Muscle of leg (tissue), 11 donors: ENCODE measurements around the gene CSTPP1. TPM values are rescaled to one million over a fixed set of nuclear protein-coding genes. Genes with fewer than 3 reads are reported as not detected.

ENCODE experiments used
- DNase-seq: peaks from one replicate; pipeline ENCODE4 v3.0.0; 2013
- H3K27ac ChIP-seq: one replicate; pipeline ENCODE4 v1.5.1; 2013; ENCODE audit warnings: mild to moderate bottlenecking, low read length, control low read depth
- H3K27me3 ChIP-seq: one replicate; pipeline ENCODE4 v1.6.1; 2013; ENCODE audit warnings: low read length; ENCODE audit not compliant: control insufficient read depth, insufficient read depth
- H3K36me3 ChIP-seq: one replicate; pipeline ENCODE4 v1.6.1; 2013; ENCODE audit warnings: low read length; ENCODE audit not compliant: control insufficient read depth, insufficient read depth
- H3K4me1 ChIP-seq: one replicate; pipeline ENCODE4 v1.6.1; 2013; ENCODE audit warnings: low read length; ENCODE audit not compliant: control insufficient read depth, insufficient read depth
- H3K4me3 ChIP-seq: one replicate; pipeline ENCODE4 v1.5.1; 2013; ENCODE audit warnings: low read length, control low read depth
- H3K9me3 ChIP-seq: replicated peaks from 2 replicates; pipeline ENCODE4 v1.6.1; 2013; ENCODE audit warnings: low read depth, low read length; ENCODE audit not compliant: control insufficient read depth
- WGBS: methylation state at CpG from one replicate; pipeline ENCODE4 v1.1.5; 2013; ENCODE audit warnings: missing lambda C conversion rate; ENCODE audit not compliant: insufficient coverage; 5-methylcytosine and 5-hydroxymethylcytosine counted together
- polyA plus RNA-seq, 8 donors: library from polyadenylated mRNA; unstranded; fragments of 120-200 nt; gene quantifications; one replicate each; pipeline versions ENCODE4 v1.2.1 to v1.2.3, GENCODE V29; 2013; ENCODE audit warnings: inconsistent platforms in 1 of 8, low replicate concordance in 1 of 8; ENCODE audit not compliant: insufficient read length in 8 of 8, insufficient read depth in 1 of 8
- total RNA-seq: library from RNA; stranded (reverse); fragments of 120-200 nt; gene quantifications from one replicate; pipeline ENCODE4 v1.2.4, GENCODE V29; 2013

CSTPP1 gene
- total and polyA plus RNA-seq, 9 donors = 14.1 to 23.9 (median 23.1) TPM

- Histone ChIP-seq H3K36me3 (peaks cover 3% of the 10 kb centered on the region), H3K27me3 (no peaks in the 10 kb centered on the region), H3K9me3 (no peaks in the 10 kb centered on the region), H3K4me1 (peaks cover 3% of the 10 kb centered on the region), H3K4me3 (no peak overlapping the region), H3K27ac (peak overlapping the region; percentile 54)
- WGBS = no CpG with 5 or more reads among the region's 1 CpG
- peak; percentile 93 for DNase-seq
Measured at GRCh38 chr11:47051217-47051616, 114.7 kb downstream of the CSTPP1 start.

GRCh38 chr11:47052165-47052564 lies 115.6 kb downstream of the CSTPP1 start:
- Histone ChIP-seq H3K27me3 (no peaks in the 10 kb centered on the region), H3K4me3 (no peak overlapping the region), H3K9me3 (no peaks in the 10 kb centered on the region), H3K27ac (no peak overlapping the region), H3K4me1 (peaks cover 3% of the 10 kb centered on the region), H3K36me3 (peaks cover 3% of the 10 kb centered on the region)
- no peak for DNase-seq
- 63% methylated on average over 7 of the region's 7 CpGs for WGBS

- Histone ChIP-seq H3K4me1 (peaks cover 3% of the 10 kb centered on the region), H3K9me3 (peaks cover 3% of the 10 kb centered on the region), H3K27ac (no peak overlapping the region), H3K27me3 (no peaks in the 10 kb centered on the region), H3K36me3 (peaks cover 3% of the 10 kb centered on the region), H3K4me3 (no peak overlapping the region)
- DNase-seq = no peak
Measured at GRCh38 chr11:47052576-47052975, 116.0 kb downstream of the CSTPP1 start.

- Histone ChIP-seq H3K36me3 (peaks cover 5% of the 10 kb centered on the region), H3K4me1 (peaks cover 3% of the 10 kb centered on the region)
- no CpG with 5 or more reads among the region's 1 CpG for WGBS
Measured at GRCh38 chr11:47055534-47055933, 119.0 kb downstream of the CSTPP1 start.

GRCh38 chr11:47056261-47056915 lies 119.8 kb downstream of the CSTPP1 start:
- Histone ChIP-seq H3K4me3 (no peak overlapping the region), H3K36me3 (peaks cover 5% of the 10 kb centered on the region), H3K4me1 (peaks cover under 1% of the 10 kb centered on the region), H3K27ac (peak overlapping the region; percentile 22), H3K9me3 (peaks cover 9% of the 10 kb centered on the region), H3K27me3 (no peaks in the 10 kb centered on the region)
- peak; percentile 81 for DNase-seq
- no CpG with 5 or more reads among the region's 3 CpGs for WGBS

More at GRCh38 chr11:47055534-47055933, 119.0 kb downstream of the CSTPP1 start:
- H3K9me3 ChIP-seq = peaks cover 9% of the 10 kb centered on the region
- H3K27me3 ChIP-seq = no peaks in the 10 kb centered on the region
- H3K27ac ChIP-seq = no peak overlapping the region
- H3K4me3 ChIP-seq = no peak overlapping the region
- DNase-seq = no peak

- no peak for DNase-seq
- H3K27me3 ChIP-seq = no peaks in the 10 kb centered on the region
- H3K4me1 ChIP-seq = no peaks in the 10 kb centered on the region
- peaks cover 5% of the 10 kb centered on the region for H3K36me3 ChIP-seq
- no peak overlapping the region for H3K4me3 ChIP-seq
- peaks cover 9% of the 10 kb centered on the region for H3K9me3 ChIP-seq
- no peak overlapping the region for H3K27ac ChIP-seq
Measured at GRCh38 chr11:47057365-47057764, 120.8 kb downstream of the CSTPP1 start.

GRCh38 chr11:47060807-47061206 lies 124.2 kb downstream of the CSTPP1 start:
- H3K4me3 ChIP-seq = no peak overlapping the region
- no peaks in the 10 kb centered on the region for H3K27me3 ChIP-seq
- H3K27ac ChIP-seq = no peak overlapping the region
- H3K9me3 ChIP-seq = peaks cover 9% of the 10 kb centered on the region
- H3K4me1 ChIP-seq = peaks cover 4% of the 10 kb centered on the region
- no peak for DNase-seq
- peaks cover 3% of the 10 kb centered on the region for H3K36me3 ChIP-seq
- WGBS = no CpG with 5 or more reads among the region's 2 CpGs

- 33% methylated on average over 1 of the region's 3 CpGs for WGBS
Measured at GRCh38 chr11:47061429-47062178, 125.0 kb downstream of the CSTPP1 start.

GRCh38 chr11:47062736-47063135 lies 126.2 kb downstream of the CSTPP1 start:
- 100% methylated on average over 2 of the region's 2 CpGs for WGBS
- H3K27me3 ChIP-seq = no peaks in the 10 kb centered on the region
- peak; percentile 39 for DNase-seq
- H3K27ac ChIP-seq = no peak overlapping the region
- peaks cover 6% of the 10 kb centered on the region for H3K9me3 ChIP-seq
- H3K36me3 ChIP-seq = peaks cover 3% of the 10 kb centered on the region
- H3K4me3 ChIP-seq = no peak overlapping the region
- peaks cover 4% of the 10 kb centered on the region for H3K4me1 ChIP-seq

More at GRCh38 chr11:47061429-47062178, 125.0 kb downstream of the CSTPP1 start:
- Histone ChIP-seq H3K4me3 (no peak overlapping the region), H3K27ac (no peak overlapping the region), H3K27me3 (no peaks in the 10 kb centered on the region), H3K9me3 (peaks cover 9% of the 10 kb centered on the region), H3K4me1 (peaks cover 4% of the 10 kb centered on the region), H3K36me3 (peaks cover 3% of the 10 kb centered on the region)
- no peak for DNase-seq

- H3K36me3 ChIP-seq = no peaks in the 10 kb centered on the region
- H3K4me1 ChIP-seq = peaks cover 15% of the 10 kb centered on the region
- no peaks in the 10 kb centered on the region for H3K9me3 ChIP-seq
- H3K27ac ChIP-seq = no peak overlapping the region
- peak; percentile 32 for DNase-seq
- no peak overlapping the region for H3K4me3 ChIP-seq
- WGBS = 90% methylated on average over 2 of the region's 4 CpGs
- no peaks in the 10 kb centered on the region for H3K27me3 ChIP-seq
Measured at GRCh38 chr11:47067401-47067800, 130.8 kb downstream of the CSTPP1 start.
